HG02884 (cell line): ENCODE results near the gene MXRA8.
"Not testable (repeated sequence)": the region's sequence is repeated elsewhere in the genome, so short reads cannot be mapped to it uniquely, and the experiment has no call there.

Experiments
- ATAC-seq: cut with Tn5 transposase; IDR thresholded peaks from one replicate; pipeline ENCODE4 v1.9.1; 2021; ENCODE audit warnings: mild to moderate bottlenecking, moderate library complexity; ENCODE audit not compliant: unreplicated experiment

Gene MXRA8, protein sequence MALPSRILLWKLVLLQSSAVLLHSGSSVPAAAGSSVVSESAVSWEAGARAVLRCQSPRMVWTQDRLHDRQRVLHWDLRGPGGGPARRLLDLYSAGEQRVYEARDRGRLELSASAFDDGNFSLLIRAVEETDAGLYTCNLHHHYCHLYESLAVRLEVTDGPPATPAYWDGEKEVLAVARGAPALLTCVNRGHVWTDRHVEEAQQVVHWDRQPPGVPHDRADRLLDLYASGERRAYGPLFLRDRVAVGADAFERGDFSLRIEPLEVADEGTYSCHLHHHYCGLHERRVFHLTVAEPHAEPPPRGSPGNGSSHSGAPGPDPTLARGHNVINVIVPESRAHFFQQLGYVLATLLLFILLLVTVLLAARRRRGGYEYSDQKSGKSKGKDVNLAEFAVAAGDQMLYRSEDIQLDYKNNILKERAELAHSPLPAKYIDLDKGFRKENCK

DNA sequence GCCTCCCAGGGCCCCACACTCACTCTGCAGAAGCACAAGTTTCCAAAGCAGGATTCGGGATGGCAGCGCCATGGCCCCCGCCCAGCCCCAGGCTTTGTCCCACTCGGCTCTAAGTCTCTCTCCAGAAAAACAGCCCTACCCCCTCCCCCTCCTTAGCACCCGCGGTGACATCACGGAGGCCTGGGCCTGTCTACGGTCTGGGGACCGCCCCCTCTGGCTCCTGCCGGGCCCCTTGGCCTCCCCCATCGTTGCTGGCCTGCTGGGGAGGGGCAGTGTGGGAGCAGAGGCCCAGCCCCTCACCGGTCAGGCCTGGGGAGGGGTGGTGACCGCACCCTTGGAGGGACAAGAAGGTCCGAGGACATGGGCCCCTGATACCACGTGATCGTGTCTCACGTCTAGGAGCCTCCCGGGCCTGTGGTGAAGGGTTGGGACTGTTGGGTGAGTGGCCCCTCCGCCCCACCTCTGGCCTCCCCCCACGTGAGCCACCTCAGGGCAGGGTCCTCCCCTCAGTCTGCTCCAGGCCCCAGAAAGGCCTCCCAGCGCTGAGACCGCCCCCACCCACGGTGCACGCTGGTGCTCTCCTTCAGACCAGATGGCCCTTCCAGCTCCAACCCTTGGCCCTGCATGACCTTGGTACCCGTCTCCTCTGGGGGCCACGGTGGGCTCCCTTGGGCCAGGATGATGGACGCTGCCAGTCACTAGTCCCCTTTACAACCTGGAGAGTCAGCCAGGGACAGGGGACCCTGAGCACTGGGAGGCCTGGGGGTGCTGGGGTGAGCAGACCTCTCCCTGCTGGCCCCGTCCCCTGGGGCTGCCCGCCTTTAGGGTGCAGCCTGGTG is at the start of gene MXRA8:
TSS of gene MXRA8 (minus strand) at position 123 of the 839 bp plus-strand sequence. CDS start at position 72, 51 bp downstream.
- no peak for ATAC-seq

DNA sequence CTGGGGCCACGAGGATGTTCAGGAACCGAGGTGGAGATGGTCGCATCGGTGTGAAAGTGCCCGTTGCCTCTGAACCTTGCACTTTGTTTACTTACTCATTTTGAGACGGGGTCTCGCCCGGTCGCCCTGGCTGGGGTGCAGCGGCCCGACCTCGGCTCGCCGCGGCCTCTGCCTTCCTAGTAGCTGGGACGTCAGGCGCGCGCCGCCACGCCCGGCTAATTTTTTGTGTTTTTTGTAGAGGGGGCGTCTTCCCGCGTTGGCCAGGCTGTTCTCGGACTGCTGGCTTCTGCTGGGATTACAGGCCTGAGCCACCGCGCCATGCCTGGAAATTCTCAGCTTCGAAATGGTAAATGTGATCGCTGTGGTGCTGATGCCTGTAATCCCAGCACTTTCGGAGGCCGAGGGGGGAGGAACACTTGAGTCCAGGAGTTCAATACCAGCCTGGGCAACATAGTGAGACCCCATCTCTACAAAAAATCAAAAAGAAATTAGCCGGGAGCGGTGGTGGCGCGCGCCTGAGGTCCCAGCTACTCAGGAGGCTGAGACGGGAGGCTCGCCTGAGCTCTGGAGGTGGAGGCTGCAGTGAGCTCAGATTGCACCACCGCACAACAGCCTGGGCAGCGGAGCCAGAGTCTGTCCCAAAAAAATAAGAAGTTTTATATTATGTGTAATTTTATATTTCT is 49.4 kb upstream of the MXRA8 start:
- peak; percentile 28 for ATAC-seq

DNA sequence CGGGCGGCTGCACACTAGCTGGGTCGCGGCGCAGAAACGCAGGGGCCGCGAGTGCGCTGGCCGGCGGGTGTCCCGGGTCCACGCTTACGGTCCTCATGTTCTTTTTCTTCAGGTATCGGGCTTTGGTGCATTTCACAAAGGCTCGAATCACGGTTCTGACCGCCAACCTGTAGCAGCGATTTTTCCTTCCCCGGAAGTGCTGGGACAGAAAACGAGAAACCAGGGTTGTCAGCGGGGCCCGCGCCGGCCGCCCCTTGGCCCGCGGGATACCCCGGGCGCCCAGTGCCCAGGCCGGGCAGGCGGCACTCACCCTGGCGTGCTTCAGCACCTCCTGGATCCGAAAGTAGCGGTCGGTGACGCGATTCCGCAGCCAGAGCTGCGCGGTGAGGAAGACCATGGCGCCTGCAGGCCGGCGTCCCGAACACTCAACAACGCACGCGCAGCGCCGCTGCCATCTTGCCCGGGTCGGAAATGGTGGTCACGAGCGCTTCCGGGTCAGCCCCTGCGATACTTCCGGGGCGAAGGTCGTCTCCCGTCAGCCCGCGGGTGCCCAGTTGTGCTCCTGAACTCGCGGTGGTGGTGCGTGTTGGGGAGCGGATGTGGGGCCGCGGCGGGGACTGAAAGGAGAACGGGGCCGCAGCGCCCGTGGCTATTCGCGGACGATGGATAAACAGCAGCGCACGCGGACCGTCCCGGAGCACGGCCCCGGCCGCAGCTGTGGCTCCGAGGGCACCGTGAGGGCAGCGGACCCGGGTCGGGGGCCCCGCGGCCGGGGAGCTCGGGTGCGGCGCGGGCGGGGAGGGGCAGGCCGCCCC is 48.7 kb upstream of the MXRA8 start, which contains the start of gene MRPL20:
TSS of gene MRPL20 (minus strand) at position 473 of the 815 bp plus-strand sequence. CDS start at position 397, 76 bp downstream.
- ATAC-seq, result peak; percentile 84

DNA sequence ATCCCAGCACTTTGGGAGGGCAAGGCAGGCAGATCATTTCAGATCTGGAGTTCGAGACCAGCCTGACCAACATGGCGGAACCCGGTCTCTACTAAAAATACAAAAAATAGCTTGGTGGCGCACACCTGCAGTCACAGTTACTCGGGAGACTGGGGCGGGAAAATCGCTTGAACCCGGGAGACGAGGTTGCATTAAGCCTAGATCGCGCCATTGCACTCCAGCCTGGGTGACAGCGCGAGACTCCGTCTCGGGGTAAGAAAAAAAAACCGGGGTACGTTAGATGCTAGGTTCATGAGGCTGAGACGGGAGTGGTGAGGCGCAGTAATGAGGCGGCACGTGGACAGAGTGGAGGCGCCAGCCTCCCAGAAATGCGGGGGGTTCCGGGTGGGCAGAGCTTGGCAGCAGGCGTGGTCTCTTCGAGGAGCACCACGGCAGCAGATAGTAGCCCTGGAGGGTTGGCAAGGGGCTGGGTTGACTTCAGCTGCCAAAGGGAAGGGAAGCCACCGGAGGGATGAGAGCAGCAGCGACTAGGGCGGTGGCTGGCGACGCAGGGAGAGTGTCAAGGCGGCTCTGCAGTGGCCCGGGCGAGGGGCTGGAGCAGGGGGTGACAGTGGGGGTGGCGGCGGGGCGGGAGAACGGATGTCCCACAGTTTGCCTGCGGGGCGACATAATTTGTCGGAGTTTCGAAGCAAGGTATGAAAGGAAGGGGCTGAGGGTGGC is 47.9 kb upstream of the MXRA8 start:
- ATAC-seq, result no peak

DNA sequence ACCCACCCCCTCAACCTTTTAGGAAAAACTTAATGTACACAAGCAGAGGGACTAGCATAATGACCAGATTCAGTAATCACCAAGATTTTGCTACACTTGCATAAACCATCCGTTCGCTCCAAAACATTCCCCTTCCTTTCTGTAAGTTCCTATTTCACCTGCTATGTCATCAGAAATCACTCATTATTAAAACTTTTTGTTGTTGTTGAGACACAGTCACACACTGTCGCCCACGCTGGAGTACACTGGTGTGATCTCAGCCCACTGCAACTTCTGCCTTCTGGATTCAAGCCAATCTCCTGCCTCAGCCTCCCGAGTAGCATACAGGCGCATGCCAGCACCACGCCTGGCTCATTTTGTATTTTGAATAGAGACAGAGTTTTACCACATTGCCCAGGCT is 45.3 kb upstream of the MXRA8 start:
- no peak for ATAC-seq

DNA sequence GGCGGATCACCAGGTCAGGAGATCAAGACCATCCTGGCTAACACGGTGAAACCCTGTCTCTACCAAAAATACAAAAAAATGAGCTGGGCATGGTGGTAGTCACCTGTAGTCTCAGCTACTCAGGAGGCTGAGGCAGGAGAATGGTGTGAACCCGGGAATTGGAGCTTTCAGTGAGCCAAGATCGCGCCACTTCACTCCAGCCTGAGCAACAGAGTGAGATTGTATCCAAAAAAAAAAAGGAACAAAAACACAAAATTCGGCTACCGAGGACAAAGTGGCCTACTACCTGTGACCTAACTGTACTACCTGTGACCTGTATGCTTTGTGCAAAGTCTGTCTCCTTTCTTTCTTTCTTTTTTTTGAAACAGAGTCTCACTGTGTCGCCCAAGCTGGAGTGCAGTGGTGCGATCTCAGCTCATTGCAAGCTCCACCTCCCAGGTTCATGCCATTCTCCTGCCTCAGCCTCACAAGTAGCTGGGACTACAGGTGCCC is 44.6 kb upstream of the MXRA8 start:
- ATAC-seq, result not testable (repeated sequence)

DNA sequence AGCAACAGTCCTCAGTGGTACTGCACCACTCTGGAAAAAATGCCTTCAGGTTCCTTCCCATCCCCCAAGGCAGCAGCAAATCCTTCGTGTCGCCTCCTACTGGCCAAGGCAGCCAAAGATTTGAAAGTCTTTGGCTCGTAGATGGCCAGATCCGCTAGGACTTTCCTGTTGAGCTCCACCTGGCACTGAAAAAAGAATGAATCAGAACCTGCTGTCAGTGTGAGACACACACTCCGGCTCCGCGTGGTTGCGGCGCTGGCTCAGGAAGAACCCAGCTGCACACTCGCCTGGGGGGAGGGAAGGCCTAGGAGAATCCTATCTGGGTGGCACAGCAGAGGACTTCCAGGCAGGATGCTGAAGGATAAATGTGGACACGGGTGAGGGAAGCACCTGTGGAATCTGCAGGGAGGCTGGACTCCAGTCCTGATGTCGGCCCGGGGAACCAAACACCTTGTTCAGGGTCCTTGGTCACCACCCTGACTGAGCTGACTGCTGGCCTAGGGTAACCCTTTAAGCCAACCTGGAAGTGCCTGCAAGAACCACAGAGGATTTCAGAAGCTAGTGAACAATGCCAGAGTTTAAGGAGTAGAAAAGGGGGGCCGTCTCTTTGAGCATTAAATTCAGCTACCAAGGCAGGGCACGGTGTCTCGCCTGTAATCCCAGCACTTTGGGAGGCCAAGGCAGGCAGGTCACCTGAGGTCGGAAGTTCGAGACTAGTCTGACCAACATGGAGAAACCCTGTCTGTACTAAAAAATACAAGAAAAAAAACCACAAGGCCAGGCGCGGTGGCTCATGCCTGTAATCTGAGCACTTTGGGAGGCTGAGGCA is 43.9 kb upstream of the MXRA8 start:
- no peak for ATAC-seq

DNA sequence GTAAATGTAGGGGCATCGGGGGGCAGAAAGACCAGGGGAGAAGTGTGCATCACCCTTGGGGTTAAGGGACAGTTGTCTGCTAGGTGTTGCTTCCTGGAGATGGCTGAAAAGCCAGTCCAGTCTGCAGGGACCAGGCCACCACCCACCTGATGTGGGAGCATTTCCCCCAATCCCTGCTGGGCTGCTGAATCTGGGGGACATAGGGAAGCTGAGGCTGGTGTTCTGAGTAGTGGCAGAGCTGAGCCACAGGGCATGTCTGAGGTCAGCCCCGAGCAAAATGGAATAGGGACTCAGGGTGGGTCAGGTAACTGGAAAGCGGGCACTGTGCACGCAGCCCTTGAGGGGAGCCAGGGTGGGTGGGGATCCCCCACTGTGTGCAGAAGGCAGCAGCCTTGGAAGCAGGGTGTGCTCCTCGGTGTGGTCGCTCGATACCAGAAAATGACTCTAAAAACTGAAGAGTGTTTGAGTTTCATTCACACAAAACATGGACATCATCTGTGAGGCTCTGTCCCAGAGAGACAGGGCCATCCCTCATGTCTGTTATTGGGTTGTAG is 43.2 kb upstream of the MXRA8 start:
- ATAC-seq, result no peak

DNA sequence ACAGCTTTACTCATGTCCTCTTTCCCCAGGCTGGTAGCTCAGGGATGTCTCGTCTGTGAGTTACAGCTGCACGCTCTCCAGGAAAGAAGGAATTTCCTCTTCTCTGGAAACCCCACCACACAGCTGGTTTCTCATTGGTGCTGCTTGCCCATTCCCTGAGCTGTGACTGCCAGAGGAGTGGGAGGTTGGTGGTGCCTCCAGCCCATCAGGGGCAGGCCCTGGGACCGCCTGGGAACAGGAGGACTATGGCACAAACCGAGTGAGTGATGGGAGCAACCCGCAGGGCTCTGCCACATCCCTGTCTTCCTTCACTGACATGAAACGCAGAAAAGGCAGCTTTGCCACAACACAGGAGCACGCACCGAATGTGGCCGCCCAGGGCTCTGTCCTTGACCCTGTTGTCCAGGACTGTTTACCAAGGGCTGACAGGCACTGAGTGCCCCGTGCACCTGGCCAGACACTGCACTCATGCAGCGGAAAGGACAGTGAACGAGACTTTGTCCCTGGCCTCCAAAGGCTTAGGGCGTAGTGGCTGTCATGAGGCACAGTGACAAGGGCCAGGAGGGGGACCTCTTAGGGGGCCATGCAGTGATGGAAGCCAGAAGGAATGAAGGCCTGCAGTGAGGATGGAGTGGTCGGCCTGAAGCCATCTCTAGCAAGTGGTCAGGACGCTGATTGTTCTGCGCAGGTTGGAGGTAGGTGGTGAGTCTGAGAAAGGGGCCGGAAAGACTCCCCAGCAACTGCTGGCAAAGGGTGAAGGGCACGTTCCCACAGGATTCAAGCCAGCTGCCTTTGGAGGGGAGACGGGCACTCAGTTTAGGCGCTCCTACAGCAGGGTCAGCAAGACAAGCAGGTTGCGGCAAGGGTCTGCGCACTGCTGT is 42.5 kb upstream of the MXRA8 start:
- ATAC-seq, result no peak

DNA sequence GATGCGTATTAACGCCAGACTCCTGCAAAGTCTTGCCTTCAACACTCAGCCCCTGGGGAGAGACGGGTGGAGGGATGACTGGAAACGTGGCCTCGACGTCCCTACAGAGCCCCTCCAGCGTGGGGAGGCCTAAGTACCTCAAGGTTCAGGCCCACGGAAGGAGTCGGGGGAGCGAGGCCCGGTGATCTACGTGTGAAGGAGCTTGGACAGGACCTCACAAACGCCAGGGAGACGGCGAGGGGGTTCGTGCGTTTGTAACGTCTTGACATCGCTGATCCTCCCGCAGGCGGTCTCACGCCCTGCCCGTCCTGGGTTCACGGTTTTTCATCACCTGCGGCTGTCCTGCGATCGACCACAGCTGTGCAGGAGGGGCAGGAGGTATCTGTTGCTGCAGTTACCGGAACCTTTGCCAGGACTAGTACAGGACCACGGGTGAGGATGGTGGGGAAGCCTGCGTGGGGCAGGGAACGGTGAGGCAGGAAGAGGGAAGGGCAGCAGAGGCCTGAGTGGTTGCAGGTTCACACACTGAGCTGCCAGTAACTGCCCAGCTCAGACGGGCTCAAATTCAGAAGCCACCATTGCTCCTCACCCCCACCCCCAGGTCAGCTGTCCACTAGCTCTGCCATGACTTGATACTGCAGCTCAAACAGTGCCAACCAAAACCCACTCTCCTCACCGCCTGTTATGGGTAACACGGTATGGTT is 41.7 kb upstream of the MXRA8 start:
- no peak for ATAC-seq

DNA sequence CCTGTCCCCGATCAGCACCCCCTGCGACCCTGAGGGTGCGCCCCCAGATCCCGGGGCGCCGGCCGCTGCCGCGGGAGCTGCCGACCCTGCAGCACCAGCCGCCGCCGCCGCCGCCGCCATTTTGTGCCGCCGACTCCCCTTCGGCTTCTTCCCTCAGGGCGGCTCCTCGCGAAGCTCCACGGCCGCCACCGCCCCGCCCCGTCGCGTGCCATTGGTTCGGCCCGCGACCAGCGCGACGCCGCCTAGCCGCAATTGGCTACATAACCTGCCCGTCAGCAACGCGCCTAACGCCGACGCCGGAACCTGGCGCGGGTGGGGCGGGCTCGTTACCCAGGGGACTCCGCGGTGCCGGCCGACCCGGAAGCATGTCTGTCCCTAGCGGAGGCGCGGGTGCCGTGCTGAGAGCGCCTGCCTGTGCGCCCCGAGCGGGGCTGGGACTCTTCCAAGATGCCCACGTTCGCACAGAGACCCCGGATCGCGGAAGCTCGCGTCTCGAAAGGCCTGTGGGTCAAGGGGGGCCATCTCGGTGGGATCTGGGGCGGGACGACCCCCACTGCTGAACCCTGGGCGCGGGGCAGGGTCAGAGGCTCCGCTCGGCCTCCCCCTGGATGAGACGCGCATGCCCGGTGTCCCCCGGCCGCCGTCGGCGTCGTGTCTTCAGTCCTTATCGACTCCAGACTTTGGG is 41.0 kb upstream of the MXRA8 start, which contains the start of gene CCNL2:
TSS of gene CCNL2 (minus strand) at position 149 of the 685 bp plus-strand sequence. CDS start at position 120, 29 bp downstream.
- ATAC-seq, result peak; percentile 93

DNA sequence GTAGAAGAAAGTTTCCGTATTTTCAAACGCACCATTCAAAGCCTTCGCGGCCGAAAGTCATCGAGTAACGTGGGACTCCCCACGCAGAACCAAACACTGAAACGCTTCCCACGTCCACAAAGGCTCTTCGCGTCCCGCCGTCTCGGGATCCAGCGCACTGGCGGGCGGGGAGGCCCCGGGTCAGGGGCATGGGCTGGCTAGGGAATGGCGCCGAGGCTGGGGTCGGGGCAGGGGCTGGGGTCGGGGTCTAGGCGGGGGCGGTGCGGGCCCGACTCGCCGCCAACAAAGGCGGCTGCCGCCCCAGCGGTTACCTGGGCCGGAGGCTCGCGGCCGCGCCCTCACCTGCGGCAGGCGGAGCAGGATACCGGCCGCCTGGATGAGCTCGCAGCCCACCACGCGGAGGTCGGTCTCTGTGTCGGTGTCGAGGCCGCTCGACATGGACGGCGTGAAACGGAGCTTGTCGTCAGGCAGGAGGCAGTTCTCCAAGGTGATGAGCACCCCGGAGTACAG is 40.4 kb upstream of the MXRA8 start:
- ATAC-seq, result peak; percentile 19

DNA sequence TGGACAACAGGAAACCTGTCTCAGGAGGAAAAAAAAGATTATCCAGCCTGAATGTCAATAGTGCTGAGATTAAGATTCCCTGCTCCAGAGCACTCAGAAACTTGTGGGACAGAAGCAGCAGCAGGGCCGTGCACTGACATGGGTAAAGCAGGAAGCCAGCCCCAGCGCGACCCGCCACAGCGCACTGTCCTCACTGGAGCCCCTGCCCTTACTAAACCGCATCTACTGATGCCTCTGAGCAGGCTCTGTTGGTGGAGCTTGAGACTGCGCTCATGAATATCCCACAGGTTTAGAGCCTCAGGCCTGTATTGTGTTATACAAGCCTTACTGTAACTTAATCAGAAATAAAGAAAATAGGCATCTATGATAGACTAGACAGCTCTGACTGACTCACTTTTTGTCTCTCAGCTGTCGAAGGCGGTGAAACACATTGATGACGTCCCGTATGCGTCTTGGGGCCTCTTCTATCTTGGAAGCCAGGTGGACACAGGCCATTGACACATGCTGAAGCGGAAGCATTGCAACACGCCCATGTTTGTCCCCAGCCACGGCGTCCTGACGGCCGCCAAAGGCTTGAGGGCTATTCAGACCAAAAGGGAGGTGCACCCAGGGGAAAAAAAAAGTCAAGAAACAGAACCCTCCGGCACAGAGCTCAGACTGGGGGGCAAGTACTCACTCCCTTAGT is 39.6 kb upstream of the MXRA8 start:
- ATAC-seq, result no peak

DNA sequence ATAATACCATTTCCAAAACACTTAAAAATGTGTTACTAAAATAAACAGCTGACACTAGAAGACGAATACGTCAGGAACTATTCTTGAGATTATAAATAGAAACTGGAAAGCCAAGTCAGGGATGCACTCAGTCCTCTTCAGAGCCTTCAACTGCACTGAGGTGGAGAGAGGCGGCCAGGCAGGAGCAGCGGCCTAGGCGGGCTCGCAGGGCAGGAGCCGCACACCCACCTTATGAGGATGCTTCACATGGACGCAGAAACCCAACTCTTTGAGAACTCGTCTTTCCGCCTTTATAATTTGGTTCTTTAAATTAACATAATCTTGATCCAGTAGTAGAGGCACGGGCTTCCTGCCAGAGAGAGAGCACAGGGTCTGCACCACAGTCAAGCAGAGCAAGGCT is 36.8 kb upstream of the MXRA8 start:
- ATAC-seq, result no peak

DNA sequence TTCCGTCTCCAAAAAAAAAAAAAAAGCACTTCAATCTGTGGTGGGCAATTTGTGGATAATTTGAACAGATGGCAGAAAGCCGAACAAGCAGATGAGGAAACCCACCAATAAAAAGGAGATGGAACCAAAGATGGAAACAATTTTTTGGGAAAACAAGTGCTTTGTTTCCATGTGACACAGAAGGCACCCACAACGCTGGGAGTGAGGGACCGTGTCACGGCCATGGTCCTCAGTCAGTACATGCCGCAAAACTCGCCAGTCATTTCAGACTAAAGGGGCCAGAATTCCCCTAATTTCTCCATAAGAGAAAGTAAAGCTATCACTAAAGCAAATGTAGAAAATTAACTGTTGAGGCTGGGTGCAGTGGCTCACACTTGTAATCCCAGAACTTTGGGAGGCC is 35.8 kb upstream of the MXRA8 start:
- no peak for ATAC-seq
